ENCODE data around the gene BCL6B.

GRCh38 chr17:7003745-7004144 lies 19.1 kb upstream of the BCL6B start:
- TF ChIP-seq EZH2 (IDR thresholded peaks at IDR 0.05; ENCODE audit: low read depth, unreplicated experiment) = no peak
- TF ChIP-seq CTCF (conservative IDR thresholded peaks at IDR 0.05; ENCODE audit: low read depth in 2 of 2) = no peak
- TF ChIP-seq EZH2phosphoT487 (IDR thresholded peaks at IDR 0.05; ENCODE audit: unreplicated experiment) = no peak
- no peak for TF ChIP-seq POLR2AphosphoS5 (IDR thresholded peaks at IDR 0.05; ENCODE audit: low read depth)
- TF ChIP-seq ETS1 (IDR thresholded peaks at IDR 0.05) = no peak
- no peak for TF ChIP-seq ZNF114 (CRISPR knock-in tag; IDR thresholded peaks at IDR 0.05)

All from GM23338 (cell line).